Stomach (tissue), 4 donors: ENCODE data around the gene PCARE.

ENCODE experiments used
- CTCF ChIP-seq, 7 experiments: fragments of 450-650 bp in 4 of 7; fragments of 200-600 bp in 3 of 7; sonication (generic) in 3 of 7; IDR thresholded peaks; one replicate each; pipeline ENCODE4 v1.5.1; 2016 to 2019; ENCODE audit warnings: antibody characterized with exemption in 7 of 7, control low read depth in 2 of 7, mild to moderate bottlenecking in 1 of 7
- POLR2AphosphoS5 ChIP-seq, 3 donors: sonication (generic); formaldehyde crosslinking; IDR thresholded peaks; one replicate each; pipeline ENCODE4 v1.6.1; 2016; ENCODE audit warnings: antibody characterized with exemption in 3 of 3

DNA sequence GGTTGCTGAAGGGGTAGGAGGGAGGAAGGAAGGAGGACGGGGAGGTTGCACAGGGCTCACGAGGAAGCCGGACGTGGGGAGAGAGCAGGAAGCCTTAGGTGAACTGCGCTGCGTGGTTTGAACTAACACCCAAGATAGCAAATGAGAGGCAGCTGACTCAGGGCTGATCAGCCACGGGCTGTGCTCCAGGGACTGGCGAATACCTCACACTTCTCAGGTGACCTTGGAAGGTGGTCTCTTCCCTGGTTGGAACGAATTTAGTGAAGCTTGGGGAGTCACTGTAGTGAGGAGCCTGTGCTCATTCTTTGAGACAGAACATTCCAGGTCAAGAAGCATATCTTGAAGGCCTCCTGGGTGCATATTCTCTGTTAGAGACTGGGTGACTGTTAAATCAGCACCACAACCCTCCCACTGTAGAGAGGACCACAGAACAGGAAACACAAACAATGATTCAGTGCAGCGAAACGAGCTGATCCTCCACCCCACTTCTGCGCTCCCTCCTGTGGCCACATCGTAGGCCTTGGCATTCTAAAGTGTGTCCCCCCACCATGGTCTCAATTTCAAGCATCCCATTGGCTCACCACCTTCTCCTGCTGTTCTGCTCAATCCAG is 59.4 kb downstream of the PCARE start:
- TF ChIP-seq CTCF (IDR thresholded peaks at IDR 0.05) = no peak
- no peak for TF ChIP-seq POLR2AphosphoS5 (IDR thresholded peaks at IDR 0.05)
